Measurements from ENCODE around the gene ARL14EPL.
"Not testable (repeated sequence)": the region's sequence is repeated elsewhere in the genome, so short reads cannot be mapped to it uniquely, and the experiment has no call there.

Gene ARL14EPL

DNA sequence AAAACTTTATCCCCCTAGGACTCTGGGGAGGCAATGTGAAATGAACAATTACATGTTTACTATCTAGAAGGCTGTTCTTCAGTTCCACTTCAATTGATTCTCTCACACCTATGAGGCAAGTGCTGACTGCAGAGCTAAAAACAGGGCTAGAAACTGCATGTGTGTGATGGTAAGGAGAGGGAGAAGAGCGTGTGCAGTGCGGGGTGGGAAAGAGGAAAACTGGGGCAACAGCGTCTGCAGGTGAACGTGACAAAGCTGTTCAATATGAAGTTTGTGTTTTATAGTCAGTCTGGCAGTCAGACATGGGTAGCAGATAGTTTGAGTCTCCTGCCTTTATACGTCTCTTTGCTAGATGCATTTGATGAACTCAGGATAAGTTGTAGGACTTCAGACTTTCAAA is 45.9 kb downstream of the ARL14EPL start:
- no peaks in the 10 kb centered on the region for H3K36me3 ChIP-seq (ENCODE audit: insufficient read depth, low read length)
- no peak overlapping the region for H3K4me3 ChIP-seq (ENCODE audit: low read length, poor library complexity, severe bottlenecking)
- no peaks in the 10 kb centered on the region for H3K9me3 ChIP-seq (ENCODE audit: insufficient read depth, low read depth, low read length)
- H3K27me3 ChIP-seq (ENCODE audit: insufficient read depth, low read length, poor library complexity, severe bottlenecking): no peaks in the 10 kb centered on the region
- H3F3A ChIP-seq (ENCODE audit: low read depth): no peaks in the 10 kb centered on the region
- H4K20me1 ChIP-seq (ENCODE audit: insufficient read depth, low read length, poor library complexity, severe bottlenecking): no peaks in the 10 kb centered on the region
- TF ChIP-seq EZH2phosphoT487 (IDR thresholded peaks at IDR 0.05; ENCODE audit: borderline replicate concordance): no peak
- TF ChIP-seq, protein P1, sequence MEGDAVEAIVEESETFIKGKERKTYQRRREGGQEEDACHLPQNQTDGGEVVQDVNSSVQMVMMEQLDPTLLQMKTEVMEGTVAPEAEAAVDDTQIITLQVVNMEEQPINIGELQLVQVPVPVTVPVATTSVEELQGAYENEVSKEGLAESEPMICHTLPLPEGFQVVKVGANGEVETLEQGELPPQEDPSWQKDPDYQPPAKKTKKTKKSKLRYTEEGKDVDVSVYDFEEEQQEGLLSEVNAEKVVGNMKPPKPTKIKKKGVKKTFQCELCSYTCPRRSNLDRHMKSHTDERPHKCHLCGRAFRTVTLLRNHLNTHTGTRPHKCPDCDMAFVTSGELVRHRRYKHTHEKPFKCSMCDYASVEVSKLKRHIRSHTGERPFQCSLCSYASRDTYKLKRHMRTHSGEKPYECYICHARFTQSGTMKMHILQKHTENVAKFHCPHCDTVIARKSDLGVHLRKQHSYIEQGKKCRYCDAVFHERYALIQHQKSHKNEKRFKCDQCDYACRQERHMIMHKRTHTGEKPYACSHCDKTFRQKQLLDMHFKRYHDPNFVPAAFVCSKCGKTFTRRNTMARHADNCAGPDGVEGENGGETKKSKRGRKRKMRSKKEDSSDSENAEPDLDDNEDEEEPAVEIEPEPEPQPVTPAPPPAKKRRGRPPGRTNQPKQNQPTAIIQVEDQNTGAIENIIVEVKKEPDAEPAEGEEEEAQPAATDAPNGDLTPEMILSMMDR (conservative IDR thresholded peaks at IDR 0.05; ENCODE audit: low read length): no peak
- H3K9me2 ChIP-seq (replicated peaks; ENCODE audit: low read depth, low read length): no peaks in the 10 kb centered on the region
- H3K4me2 ChIP-seq (ENCODE audit: low read depth, low read length, poor library complexity, severe bottlenecking): no peak overlapping the region
- H2AFZ ChIP-seq (ENCODE audit: low read length): no peak overlapping the region
- H3K9ac ChIP-seq (ENCODE audit: low read depth, low read length, poor library complexity, severe bottlenecking): no peak overlapping the region
- H3K4me1 ChIP-seq (ENCODE audit: insufficient read depth, low read length, poor library complexity, severe bottlenecking): peaks cover 14% of the 10 kb centered on the region
- no peaks in the 10 kb centered on the region for H3K79me2 ChIP-seq (ENCODE audit: insufficient read depth, low read length)

DNA sequence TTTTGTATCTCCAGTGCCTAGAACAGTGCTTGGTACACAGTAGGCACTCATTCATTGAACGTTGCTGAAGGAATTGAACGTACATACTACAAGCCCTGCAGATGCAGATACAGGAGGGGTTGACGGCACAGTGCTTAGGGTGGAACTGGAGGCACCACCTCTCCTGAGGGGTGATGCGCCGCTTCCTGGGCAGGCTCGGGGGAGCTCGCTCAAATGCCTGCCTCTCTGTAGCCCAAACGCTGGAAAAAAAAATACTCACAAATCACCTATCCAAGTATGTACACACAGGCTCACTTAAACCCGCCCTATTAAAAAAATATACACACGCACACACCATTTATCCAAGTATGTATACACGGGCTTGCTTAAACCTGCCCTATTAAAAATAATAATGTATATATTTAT is 52.0 kb downstream of the ARL14EPL start:
- peak overlapping the region; percentile 75; the same call in 1 of the 2 replicates for H2AFZ ChIP-seq (ENCODE audit: low read length)
- no peaks in the 10 kb centered on the region for H3F3A ChIP-seq (ENCODE audit: low read depth)
- H3K9me2 ChIP-seq (replicated peaks; ENCODE audit: low read depth, low read length): no peaks in the 10 kb centered on the region
- H3K9me3 ChIP-seq (ENCODE audit: insufficient read depth, low read depth, low read length): no peaks in the 10 kb centered on the region
- peak overlapping the region; percentile 88 for H3K9ac ChIP-seq (ENCODE audit: low read depth, low read length, poor library complexity, severe bottlenecking)
- H3K79me2 ChIP-seq (ENCODE audit: insufficient read depth, low read length): peaks cover 29% of the 10 kb centered on the region
- H3K36me3 ChIP-seq (ENCODE audit: insufficient read depth, low read length): no peaks in the 10 kb centered on the region
- peaks cover 24% of the 10 kb centered on the region for H3K4me1 ChIP-seq (ENCODE audit: insufficient read depth, low read length, poor library complexity, severe bottlenecking)
- H3K4me2 ChIP-seq (ENCODE audit: low read depth, low read length, poor library complexity, severe bottlenecking): peak overlapping the region; percentile 99
- H3K27me3 ChIP-seq (ENCODE audit: insufficient read depth, low read length, poor library complexity, severe bottlenecking): no peaks in the 10 kb centered on the region
- TF ChIP-seq EZH2phosphoT487 (IDR thresholded peaks at IDR 0.05; ENCODE audit: borderline replicate concordance): no peak
- TF ChIP-seq, protein P1 (conservative IDR thresholded peaks at IDR 0.05; ENCODE audit: low read length): no peak
- peak overlapping the region; percentile 84 for H3K4me3 ChIP-seq (ENCODE audit: low read length, poor library complexity, severe bottlenecking)
- no peaks in the 10 kb centered on the region for H4K20me1 ChIP-seq (ENCODE audit: insufficient read depth, low read length, poor library complexity, severe bottlenecking)

DNA sequence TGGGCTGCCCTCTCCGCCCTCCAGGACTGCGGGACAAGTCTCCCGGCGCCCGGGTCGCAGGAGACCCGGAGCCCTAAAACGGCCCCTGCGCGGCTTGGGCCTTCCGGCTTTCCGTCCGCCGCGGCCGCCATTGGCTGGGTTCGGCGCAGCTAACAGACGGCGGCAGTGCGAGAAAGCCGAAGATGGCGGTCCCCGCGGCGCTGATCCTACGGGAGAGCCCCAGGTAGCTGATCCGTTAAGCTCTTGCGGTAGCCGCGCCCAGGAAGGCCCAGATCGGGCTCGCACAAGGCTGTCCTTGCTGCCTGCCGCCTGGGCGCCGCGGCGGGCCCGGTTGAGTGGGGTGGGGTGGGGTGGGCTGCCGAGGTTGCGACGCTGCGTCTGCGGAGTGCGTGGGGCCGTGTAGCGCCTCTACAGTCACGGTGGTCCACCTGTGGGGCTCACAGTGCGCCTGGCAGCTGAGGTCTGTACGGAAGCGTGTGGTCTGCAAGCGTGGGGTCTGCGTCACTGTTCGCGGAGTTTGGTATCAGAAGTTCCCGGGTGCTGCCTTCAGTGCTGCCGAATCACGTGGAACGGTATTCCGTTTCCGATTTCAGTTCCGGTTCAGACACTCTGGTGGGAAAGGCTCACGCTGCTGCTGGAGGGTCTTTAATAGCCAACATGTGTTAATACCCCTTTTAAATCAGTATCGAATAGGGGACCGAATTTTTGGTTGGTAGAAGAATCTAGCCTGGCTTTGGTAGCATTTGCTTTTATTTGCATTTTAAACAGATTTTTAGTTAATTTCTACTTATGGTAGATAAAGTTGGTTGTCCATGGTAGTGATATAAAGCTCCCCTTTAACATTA is 52.8 kb downstream of the ARL14EPL start, which contains the start of gene COMMD10:
COMMD10 (plus strand) TSS at position 155 of the 845 bp plus-strand sequence.
- peaks cover 29% of the 10 kb centered on the region for H3K79me2 ChIP-seq (ENCODE audit: insufficient read depth, low read length)
- no peaks in the 10 kb centered on the region for H4K20me1 ChIP-seq (ENCODE audit: insufficient read depth, low read length, poor library complexity, severe bottlenecking)
- peak within 1 kb of the TSS; percentile 84 for H3K4me3 ChIP-seq (ENCODE audit: low read length, poor library complexity, severe bottlenecking)
- peak within 1 kb of the TSS; percentile 88 for H3K9ac ChIP-seq (ENCODE audit: low read depth, low read length, poor library complexity, severe bottlenecking)
- TF ChIP-seq EZH2phosphoT487 (IDR thresholded peaks at IDR 0.05; ENCODE audit: borderline replicate concordance): no peak
- TF ChIP-seq, protein P1 (conservative IDR thresholded peaks at IDR 0.05; ENCODE audit: low read length): no peak
- peak within 1 kb of the TSS; percentile 99 for H3K4me2 ChIP-seq (ENCODE audit: low read depth, low read length, poor library complexity, severe bottlenecking)
- no peaks in the 10 kb centered on the region for H3K9me2 ChIP-seq (replicated peaks; ENCODE audit: low read depth, low read length)
- H3K9me3 ChIP-seq (ENCODE audit: insufficient read depth, low read depth, low read length): no peaks in the 10 kb centered on the region
- H3K4me1 ChIP-seq (ENCODE audit: insufficient read depth, low read length, poor library complexity, severe bottlenecking): peaks cover 24% of the 10 kb centered on the region
- H3K27me3 ChIP-seq (ENCODE audit: insufficient read depth, low read length, poor library complexity, severe bottlenecking): no peaks in the 10 kb centered on the region
- no peaks in the 10 kb centered on the region for H3F3A ChIP-seq (ENCODE audit: low read depth)
- H3K36me3 ChIP-seq (ENCODE audit: insufficient read depth, low read length): no peaks in the 10 kb centered on the region
- peak within 1 kb of the TSS; percentile 75 for H2AFZ ChIP-seq (ENCODE audit: low read length)

DNA sequence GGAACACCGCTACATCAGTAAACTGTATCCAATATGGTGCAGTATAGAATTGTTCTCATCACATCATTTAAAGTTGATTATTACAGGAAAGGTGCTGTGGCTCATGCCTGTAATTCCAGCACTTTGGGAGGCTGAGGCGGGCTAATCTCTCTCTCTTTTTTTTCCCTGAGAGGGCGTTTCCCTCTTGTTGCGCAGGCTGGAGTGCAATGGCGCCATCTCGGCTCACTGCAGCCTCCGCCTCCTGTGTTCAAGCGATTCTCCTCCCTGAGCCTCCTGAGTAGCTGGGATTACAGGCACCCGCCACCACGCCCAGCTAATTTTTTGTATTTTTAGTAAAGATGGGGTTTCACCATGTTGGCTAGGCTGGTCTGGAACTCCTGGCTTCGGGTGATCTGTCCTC is 54.0 kb downstream of the ARL14EPL start:
- H3K9me2 ChIP-seq (replicated peaks; ENCODE audit: low read depth, low read length); H3K9me3 ChIP-seq (ENCODE audit: insufficient read depth, low read depth, low read length); H3K27me3 ChIP-seq (ENCODE audit: insufficient read depth, low read length, poor library complexity, severe bottlenecking); H4K20me1 ChIP-seq (ENCODE audit: insufficient read depth, low read length, poor library complexity, severe bottlenecking); H2AFZ ChIP-seq (ENCODE audit: low read length); H3F3A ChIP-seq (ENCODE audit: low read depth); H3K36me3 ChIP-seq (ENCODE audit: insufficient read depth, low read length); H3K9ac ChIP-seq (ENCODE audit: low read depth, low read length, poor library complexity, severe bottlenecking): not testable (repeated sequence)
- Histone ChIP-seq H3K4me2 (ENCODE audit: low read depth, low read length, poor library complexity, severe bottlenecking) (peak overlapping the region; percentile 85), H3K4me3 (ENCODE audit: low read length, poor library complexity, severe bottlenecking) (peak overlapping the region; percentile 84), H3K4me1 (ENCODE audit: insufficient read depth, low read length, poor library complexity, severe bottlenecking) (peaks cover 24% of the 10 kb centered on the region), H3K79me2 (ENCODE audit: insufficient read depth, low read length) (peaks cover 29% of the 10 kb centered on the region)

All from Loucy (cell line).